HepG2 (cell line): ENCODE results near the gene GCHFR. TPM values are rescaled to one million over a fixed set of nuclear protein-coding genes. Genes with fewer than 3 reads are reported as not detected.
A peak's percentile ranks its signal among the peaks of the same experiment; 100 is the strongest.

Experiments
- ARHGAP35 ChIP-seq: sonication (generic); formaldehyde crosslinking; IDR thresholded peaks from 2 replicates; pipeline ENCODE4 v1.9.0; 2022; ENCODE audit warnings: mild to moderate bottlenecking, inconsistent platforms, moderate library complexity, missing genetic modification reagents, borderline replicate concordance
- BRCA1 ChIP-seq: sonication (generic); formaldehyde crosslinking; IDR thresholded peaks from 2 replicates; pipeline ENCODE4 v1.4.0; 2020; ENCODE audit warnings: missing genetic modification reagents
- CCAR2 ChIP-seq: fragments of 200-400 bp; formaldehyde crosslinking; optimal IDR thresholded peaks from 2 replicates; pipeline ENCODE3; 2018; ENCODE audit warnings: low read depth, mild to moderate bottlenecking, low read length, moderate library complexity
- HNRNPUL1 ChIP-seq: fragments of 200-400 bp; formaldehyde crosslinking; IDR thresholded peaks from 2 replicates; pipeline ENCODE4 v1.6.1; 2017; ENCODE audit warnings: low read depth, mild to moderate bottlenecking, low read length, moderate library complexity
- MXI1 ChIP-seq: IDR thresholded peaks from 3 replicates; pipeline ENCODE4 v1.6.1; 2012; ENCODE audit warnings: low read depth, low read length, inconsistent platforms, borderline replicate concordance
- NFATC3 ChIP-seq: sonication (generic); formaldehyde crosslinking; IDR thresholded peaks from 2 replicates; pipeline ENCODE4 v1.5.1; 2020; ENCODE audit warnings: mild to moderate bottlenecking, missing genetic modification reagents
- POLR2G ChIP-seq: fragments of 200-400 bp; formaldehyde crosslinking; IDR thresholded peaks from 2 replicates; pipeline ENCODE4 v1.6.1; 2018; ENCODE audit warnings: mild to moderate bottlenecking, low read depth, low read length, moderate library complexity
- RFX1 ChIP-seq: fragments of 450-650 bp; IDR thresholded peaks from 2 replicates; pipeline ENCODE4 v1.6.1; 2017
- SALL2 ChIP-seq: sonication (generic); formaldehyde crosslinking; IDR thresholded peaks from 2 replicates; pipeline ENCODE4 v1.8.1; 2023; ENCODE audit warnings: mild to moderate bottlenecking, missing genetic modification reagents, inconsistent platforms
- TBX2 ChIP-seq: sonication (generic); formaldehyde crosslinking; IDR thresholded peaks from 2 replicates; pipeline ENCODE4 v1.5.0; 2020; ENCODE audit warnings: missing genetic modification reagents, mild to moderate bottlenecking, borderline replicate concordance
- ZFP1 ChIP-seq: IDR thresholded peaks from 2 replicates; pipeline ENCODE4 v1.6.1; 2016
- ZFX ChIP-seq: sonication (generic); formaldehyde crosslinking; IDR thresholded peaks from 2 replicates; pipeline ENCODE4 v1.4.0; 2020; ENCODE audit warnings: mild to moderate bottlenecking, low read depth, missing genetic modification reagents, moderate library complexity
- ZNF614 ChIP-seq: IDR thresholded peaks from 2 replicates; pipeline ENCODE4 v1.6.1; 2018; ENCODE audit warnings: missing biosample characterization, missing genetic modification reagents, inconsistent platforms, borderline replicate concordance
- ZNF768 ChIP-seq: sonication (generic); formaldehyde crosslinking; IDR thresholded peaks from 2 replicates; pipeline ENCODE4 v1.4.0; 2020; ENCODE audit warnings: missing genetic modification reagents
- ZNF788 ChIP-seq: sonication (generic); formaldehyde crosslinking; IDR thresholded peaks from 2 replicates; pipeline ENCODE4 v1.5.0; 2020; ENCODE audit warnings: mild to moderate bottlenecking, missing genetic modification reagents, borderline replicate concordance
- ZNF891 ChIP-seq: sonication (generic); formaldehyde crosslinking; IDR thresholded peaks from 2 replicates; pipeline ENCODE4 v1.5.0; 2020; ENCODE audit warnings: mild to moderate bottlenecking, missing genetic modification reagents
- polyA plus RNA-seq, 8 experiments: library from polyadenylated mRNA; depleted of rRNA in 3 of 8; stranded (reverse) in 7 of 8; unstranded in 1 of 8; fragments of >200 nt; fragmentation: Illumina TruSeq in 4 of 8; extraction: Trizol in 4 of 8; gene quantifications; 2 replicates each; pipeline versions ENCODE4 v1.2.1 to v1.2.3, GENCODE V29; 2011 to 2016; ENCODE audit warnings: low read depth in 4 of 8, missing spikeins in 1 of 8, mixed read lengths in 1 of 8; ENCODE audit not compliant: insufficient read depth in 1 of 8
- total RNA-seq, 5 experiments: library from RNA; depleted of rRNA; stranded (reverse); fragments of >200 nt; fragmentation: Illumina TruSeq; extraction: Trizol; gene quantifications; 2 replicates each; pipeline ENCODE4 v1.2.3, GENCODE V29; 2016; ENCODE audit warnings: low read depth in 1 of 5
- TF ChIP-seq, protein P1 (sequence below): IDR thresholded peaks from 2 replicates; pipeline ENCODE4 v1.6.1; 2016; ENCODE audit warnings: mild to moderate bottlenecking
- TF ChIP-seq, protein P2 (sequence below): sonication (generic); formaldehyde crosslinking; IDR thresholded peaks from 2 replicates; pipeline ENCODE4 v1.4.0; 2020; ENCODE audit warnings: missing genetic modification reagents
- TF ChIP-seq, protein P3 (sequence below): IDR thresholded peaks from 2 replicates; pipeline ENCODE4 v1.6.1; 2018; ENCODE audit warnings: missing genetic modification reagents
- TF ChIP-seq, protein P4 (sequence below): sonication (generic); formaldehyde crosslinking; conservative IDR thresholded peaks from 2 replicates; pipeline ENCODE4 v1.4.0; 2020; ENCODE audit warnings: mild to moderate bottlenecking, missing genetic modification reagents, moderate library complexity
- TF ChIP-seq, protein P5 (sequence below): conservative IDR thresholded peaks from 2 replicates; pipeline ENCODE4 v1.6.1; 2018; ENCODE audit warnings: missing genetic modification reagents

GCHFR gene
- total and polyA plus RNA-seq, 2 of the 13 experiments (the other 11 are each of a cell fraction or from before 2014, with no cell fraction given): 51.5 to 92.4 TPM

DNA sequence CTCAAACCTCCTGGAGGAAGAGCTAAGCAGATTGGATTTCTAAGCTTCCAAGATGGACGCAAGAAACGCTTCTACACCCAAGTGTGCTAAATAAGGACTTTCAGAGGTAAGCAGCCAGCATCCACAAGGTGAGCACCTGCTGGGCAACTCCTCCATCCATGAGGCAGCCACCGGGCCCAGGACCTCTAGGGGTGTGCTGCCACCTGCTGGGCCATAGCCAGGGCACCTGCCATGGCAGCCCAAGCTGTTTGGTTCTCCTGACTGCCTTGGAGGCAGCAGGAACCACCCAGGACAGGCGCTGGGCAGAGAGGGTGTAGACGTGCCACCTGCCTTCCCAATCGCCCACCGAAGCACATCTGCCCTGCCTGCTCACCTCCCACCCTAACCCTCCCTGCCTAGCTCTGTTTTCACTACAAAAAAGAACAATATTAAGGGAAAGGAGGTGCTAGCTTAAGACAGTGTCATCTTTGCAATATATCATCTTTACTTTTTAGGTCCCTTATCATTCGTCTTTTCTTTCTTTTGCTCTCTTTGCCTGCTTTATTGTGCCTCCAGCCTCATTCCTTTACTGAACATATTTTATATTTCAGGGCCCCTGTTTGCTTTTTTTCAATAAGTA, 18.9 kb downstream of the GCHFR start (continued):
- TF ChIP-seq ARHGAP35 (0 out of 2 replicates have a peak, but pooled peaks have one; percentile 62), ZNF891 (CRISPR knock-in tag) (0 out of 2 replicates have a peak, but pooled peaks have one; percentile 48), ZNF768 (CRISPR knock-in tag) (peak; percentile 50; the same call in 1 of the 2 replicates), ZNF788 (CRISPR knock-in tag) (peak; percentile 45; the same call in 1 of the 2 replicates), MXI1 (peak; percentile 31; the same call in 1 of the 3 replicates), TBX2 (CRISPR knock-in tag) (0 out of 2 replicates have a peak, but pooled peaks have one; percentile 31), RFX1 (no peak), NFATC3 (CRISPR knock-in tag) (no peak), HNRNPUL1 (no peak), BRCA1 (CRISPR knock-in tag) (no peak), SALL2 (peak; percentile 51; the same call in 1 of the 2 replicates), CCAR2 (no peak), ZNF614 (CRISPR knock-in tag) (0 out of 2 replicates have a peak, but pooled peaks have one; percentile 23), POLR2G (no peak), ZFX (CRISPR knock-in tag) (peak; percentile 41; the same call in 1 of the 2 replicates), ZFP1 (no peak)
- TF ChIP-seq, protein P1, sequence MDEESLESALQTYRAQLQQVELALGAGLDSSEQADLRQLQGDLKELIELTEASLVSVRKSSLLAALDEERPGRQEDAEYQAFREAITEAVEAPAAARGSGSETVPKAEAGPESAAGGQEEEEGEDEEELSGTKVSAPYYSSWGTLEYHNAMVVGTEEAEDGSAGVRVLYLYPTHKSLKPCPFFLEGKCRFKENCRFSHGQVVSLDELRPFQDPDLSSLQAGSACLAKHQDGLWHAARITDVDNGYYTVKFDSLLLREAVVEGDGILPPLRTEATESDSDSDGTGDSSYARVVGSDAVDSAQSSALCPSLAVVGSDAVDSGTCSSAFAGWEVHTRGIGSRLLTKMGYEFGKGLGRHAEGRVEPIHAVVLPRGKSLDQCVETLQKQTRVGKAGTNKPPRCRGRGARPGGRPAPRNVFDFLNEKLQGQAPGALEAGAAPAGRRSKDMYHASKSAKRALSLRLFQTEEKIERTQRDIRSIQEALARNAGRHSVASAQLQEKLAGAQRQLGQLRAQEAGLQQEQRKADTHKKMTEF: peak; percentile 60; the same call in 1 of the 2 replicates
- TF ChIP-seq, protein P2, sequence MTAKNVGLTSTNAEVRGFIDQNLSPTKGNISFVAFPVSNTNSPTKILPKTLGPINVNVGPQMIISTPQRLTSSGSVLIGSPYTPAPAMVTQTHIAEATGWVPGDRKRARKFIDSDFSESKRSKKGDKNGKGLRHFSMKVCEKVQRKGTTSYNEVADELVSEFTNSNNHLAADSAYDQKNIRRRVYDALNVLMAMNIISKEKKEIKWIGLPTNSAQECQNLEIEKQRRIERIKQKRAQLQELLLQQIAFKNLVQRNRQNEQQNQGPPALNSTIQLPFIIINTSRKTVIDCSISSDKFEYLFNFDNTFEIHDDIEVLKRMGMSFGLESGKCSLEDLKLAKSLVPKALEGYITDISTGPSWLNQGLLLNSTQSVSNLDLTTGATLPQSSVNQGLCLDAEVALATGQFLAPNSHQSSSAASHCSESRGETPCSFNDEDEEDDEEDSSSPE: 0 out of 2 replicates have a peak, but pooled peaks have one; percentile 26
- TF ChIP-seq, protein P3, sequence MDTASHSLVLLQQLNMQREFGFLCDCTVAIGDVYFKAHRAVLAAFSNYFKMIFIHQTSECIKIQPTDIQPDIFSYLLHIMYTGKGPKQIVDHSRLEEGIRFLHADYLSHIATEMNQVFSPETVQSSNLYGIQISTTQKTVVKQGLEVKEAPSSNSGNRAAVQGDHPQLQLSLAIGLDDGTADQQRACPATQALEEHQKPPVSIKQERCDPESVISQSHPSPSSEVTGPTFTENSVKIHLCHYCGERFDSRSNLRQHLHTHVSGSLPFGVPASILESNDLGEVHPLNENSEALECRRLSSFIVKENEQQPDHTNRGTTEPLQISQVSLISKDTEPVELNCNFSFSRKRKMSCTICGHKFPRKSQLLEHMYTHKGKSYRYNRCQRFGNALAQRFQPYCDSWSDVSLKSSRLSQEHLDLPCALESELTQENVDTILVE (CRISPR knock-in tag): peak; percentile 67; the same call in 1 of the 2 replicates
- TF ChIP-seq, protein P4, sequence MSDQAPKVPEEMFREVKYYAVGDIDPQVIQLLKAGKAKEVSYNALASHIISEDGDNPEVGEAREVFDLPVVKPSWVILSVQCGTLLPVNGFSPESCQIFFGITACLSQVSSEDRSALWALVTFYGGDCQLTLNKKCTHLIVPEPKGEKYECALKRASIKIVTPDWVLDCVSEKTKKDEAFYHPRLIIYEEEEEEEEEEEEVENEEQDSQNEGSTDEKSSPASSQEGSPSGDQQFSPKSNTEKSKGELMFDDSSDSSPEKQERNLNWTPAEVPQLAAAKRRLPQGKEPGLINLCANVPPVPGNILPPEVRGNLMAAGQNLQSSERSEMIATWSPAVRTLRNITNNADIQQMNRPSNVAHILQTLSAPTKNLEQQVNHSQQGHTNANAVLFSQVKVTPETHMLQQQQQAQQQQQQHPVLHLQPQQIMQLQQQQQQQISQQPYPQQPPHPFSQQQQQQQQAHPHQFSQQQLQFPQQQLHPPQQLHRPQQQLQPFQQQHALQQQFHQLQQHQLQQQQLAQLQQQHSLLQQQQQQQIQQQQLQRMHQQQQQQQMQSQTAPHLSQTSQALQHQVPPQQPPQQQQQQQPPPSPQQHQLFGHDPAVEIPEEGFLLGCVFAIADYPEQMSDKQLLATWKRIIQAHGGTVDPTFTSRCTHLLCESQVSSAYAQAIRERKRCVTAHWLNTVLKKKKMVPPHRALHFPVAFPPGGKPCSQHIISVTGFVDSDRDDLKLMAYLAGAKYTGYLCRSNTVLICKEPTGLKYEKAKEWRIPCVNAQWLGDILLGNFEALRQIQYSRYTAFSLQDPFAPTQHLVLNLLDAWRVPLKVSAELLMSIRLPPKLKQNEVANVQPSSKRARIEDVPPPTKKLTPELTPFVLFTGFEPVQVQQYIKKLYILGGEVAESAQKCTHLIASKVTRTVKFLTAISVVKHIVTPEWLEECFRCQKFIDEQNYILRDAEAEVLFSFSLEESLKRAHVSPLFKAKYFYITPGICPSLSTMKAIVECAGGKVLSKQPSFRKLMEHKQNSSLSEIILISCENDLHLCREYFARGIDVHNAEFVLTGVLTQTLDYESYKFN: no peak
- TF ChIP-seq, protein P5, sequence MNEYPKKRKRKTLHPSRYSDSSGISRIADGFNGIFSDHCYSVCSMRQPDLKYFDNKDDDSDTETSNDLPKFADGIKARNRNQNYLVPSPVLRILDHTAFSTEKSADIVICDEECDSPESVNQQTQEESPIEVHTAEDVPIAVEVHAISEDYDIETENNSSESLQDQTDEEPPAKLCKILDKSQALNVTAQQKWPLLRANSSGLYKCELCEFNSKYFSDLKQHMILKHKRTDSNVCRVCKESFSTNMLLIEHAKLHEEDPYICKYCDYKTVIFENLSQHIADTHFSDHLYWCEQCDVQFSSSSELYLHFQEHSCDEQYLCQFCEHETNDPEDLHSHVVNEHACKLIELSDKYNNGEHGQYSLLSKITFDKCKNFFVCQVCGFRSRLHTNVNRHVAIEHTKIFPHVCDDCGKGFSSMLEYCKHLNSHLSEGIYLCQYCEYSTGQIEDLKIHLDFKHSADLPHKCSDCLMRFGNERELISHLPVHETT: no peak
